GM12878 (cell line): Measurements from ENCODE around the gene TM4SF4. TPM values are rescaled to one million over a fixed set of nuclear protein-coding genes. Genes with fewer than 3 reads are reported as not detected.
A peak's percentile ranks its signal among the peaks of the same experiment; 100 is the strongest.

Experiments used
- ATF3 ChIP-seq: IDR thresholded peaks from 2 replicates; pipeline ENCODE4 v1.6.1; 2011; ENCODE audit warnings: low read depth, mild to moderate bottlenecking, low read length, moderate library complexity, borderline replicate concordance; ENCODE audit errors: extremely low read depth
- BHLHE40 ChIP-seq, 2 experiments: fragments of 450-650 bp in 1 of 2; IDR thresholded peaks; 2 replicates each; pipeline ENCODE4 v1.6.1; 2011 to 2017; ENCODE audit warnings: low read depth in 2 of 2, borderline replicate concordance in 1 of 2, improper control_type of control experiment in 1 of 2, low read length in 1 of 2, mild to moderate bottlenecking in 1 of 2
- DPF2 ChIP-seq: fragments of 450-650 bp; IDR thresholded peaks from 2 replicates; pipeline ENCODE4 v1.6.1; 2017; ENCODE audit warnings: mild to moderate bottlenecking
- EED ChIP-seq: sonication (generic); IDR thresholded peaks from 2 replicates; pipeline ENCODE4 v1.6.1; 2016; ENCODE audit warnings: antibody characterized with exemption, low read depth
- FOXM1 ChIP-seq: IDR thresholded peaks from 2 replicates; pipeline ENCODE4 v1.6.1; 2012; ENCODE audit warnings: low read depth, mild to moderate bottlenecking, inconsistent platforms, low read length, moderate library complexity
- KLF5 ChIP-seq: fragments of 450-650 bp; IDR thresholded peaks from 2 replicates; pipeline ENCODE4 v1.6.1; 2014; ENCODE audit warnings: mild to moderate bottlenecking; ENCODE audit not compliant: partially characterized antibody
- LARP7 ChIP-seq: fragments of 450-650 bp; IDR thresholded peaks from 2 replicates; pipeline ENCODE4 v1.6.1; 2017; ENCODE audit warnings: mild to moderate bottlenecking
- MEF2A ChIP-seq: IDR thresholded peaks from 2 replicates; pipeline ENCODE4 v1.6.1; 2011; ENCODE audit warnings: low read depth, mild to moderate bottlenecking, low read length, moderate library complexity; ENCODE audit not compliant: insufficient read depth
- NBN ChIP-seq: fragments of 450-650 bp; IDR thresholded peaks from 2 replicates; pipeline ENCODE4 v1.6.1; 2016
- NFYB ChIP-seq: IDR thresholded peaks from 2 replicates; pipeline ENCODE4 v1.6.1; 2011; ENCODE audit warnings: low read depth, mild to moderate bottlenecking, low read length, improper control_type of control experiment, moderate library complexity; ENCODE audit not compliant: insufficient read depth
- PAX5 ChIP-seq: IDR thresholded peaks from 2 replicates; pipeline ENCODE4 v1.6.1; 2011; ENCODE audit warnings: low read depth, low read length, borderline replicate concordance
- RCOR1 ChIP-seq: conservative IDR thresholded peaks from 2 replicates; pipeline ENCODE4 v1.6.1; 2012; ENCODE audit warnings: low read depth, low read length, improper control_type of control experiment
- RFX5 ChIP-seq: IDR thresholded peaks from 2 replicates; pipeline ENCODE4 v1.6.1; 2011; ENCODE audit warnings: low read depth, low read length, improper control_type of control experiment
- SPI1 ChIP-seq: IDR thresholded peaks from 2 replicates; pipeline ENCODE4 v1.6.1; 2011; ENCODE audit warnings: low read depth, mild to moderate bottlenecking, low read length, moderate library complexity, borderline replicate concordance; ENCODE audit not compliant: insufficient read depth
- STAT3 ChIP-seq: IDR thresholded peaks from 2 replicates; pipeline ENCODE4 v1.6.1; 2011; ENCODE audit warnings: low read depth, low read length, improper control_type of control experiment
- USF1 ChIP-seq: IDR thresholded peaks from 2 replicates; pipeline ENCODE4 v1.6.1; 2011; ENCODE audit warnings: borderline replicate concordance, low read depth, mild to moderate bottlenecking, moderate library complexity, mixed read lengths, low read length; ENCODE audit not compliant: insufficient read depth; ENCODE audit errors: extremely low read length
- ZBTB4 ChIP-seq: fragments of 450-650 bp; formaldehyde crosslinking; IDR thresholded peaks from 2 replicates; pipeline ENCODE4 v1.4.0; 2022; ENCODE audit warnings: mild to moderate bottlenecking, moderate library complexity
- ZNF217 ChIP-seq: fragments of 450-650 bp; IDR thresholded peaks from 2 replicates; pipeline ENCODE4 v1.6.1; 2017; ENCODE audit warnings: antibody characterized with exemption, mild to moderate bottlenecking
- ZZZ3 ChIP-seq: IDR thresholded peaks from 2 replicates; pipeline ENCODE4 v1.6.1; 2011; ENCODE audit warnings: low read depth; ENCODE audit not compliant: control insufficient read depth, insufficient read length
- polyA plus RNA-seq, 11 experiments: library from polyadenylated mRNA; depleted of rRNA in 4 of 11; unstranded in 6 of 11; stranded (reverse) in 5 of 11; fragments of >200 nt; fragmentation: Nextera tagmentation in 4 of 11; fragmentation: Illumina TruSeq in 1 of 11; extraction: Ambion mirVana in 4 of 11; extraction: Trizol in 1 of 11; gene quantifications; 1 replicate in 1 of 11; 2 replicates in 10 of 11; pipeline versions ENCODE4 v1.2.1 to v1.2.3, GENCODE V29; 2011 to 2016; ENCODE audit warnings: inconsistent platforms in 2 of 11, missing spikeins in 2 of 11, low read depth in 1 of 11
- total RNA-seq, 4 experiments: library from RNA; depleted of rRNA in 3 of 4; stranded (reverse); fragments of >200 nt in 3 of 4; fragmentation: Illumina TruSeq in 1 of 4; extraction: Trizol in 1 of 4; gene quantifications; 2 replicates each; pipeline versions ENCODE4 v1.2.1 to v1.2.3, GENCODE V29; 2013 to 2021
- TF ChIP-seq, protein P1 (sequence below): fragments of 450-650 bp; IDR thresholded peaks from 2 replicates; pipeline ENCODE4 v1.6.1; 2017; ENCODE audit warnings: borderline replicate concordance
- TF ChIP-seq, protein P2 (sequence below): fragments of 150-350 bp; IDR thresholded peaks from 2 replicates; pipeline ENCODE4 v1.6.1; 2014; ENCODE audit warnings: mild to moderate bottlenecking, low read depth, low read length

TM4SF4 gene
- total and polyA plus RNA-seq, 10 of the 15 experiments (the other 5 are each of a cell fraction or from before 2014, with no cell fraction given): 0.06 to 1.3 TPM; not detected in 8

GRCh38 chr3:149442851-149443544 lies 31.5 kb upstream of the TM4SF4 start (continued):
- TF ChIP-seq NFYB: no peak
- no peak for TF ChIP-seq ZBTB4
- no peak for TF ChIP-seq USF1
- TF ChIP-seq RCOR1: no peak
- TF ChIP-seq, protein P1, sequence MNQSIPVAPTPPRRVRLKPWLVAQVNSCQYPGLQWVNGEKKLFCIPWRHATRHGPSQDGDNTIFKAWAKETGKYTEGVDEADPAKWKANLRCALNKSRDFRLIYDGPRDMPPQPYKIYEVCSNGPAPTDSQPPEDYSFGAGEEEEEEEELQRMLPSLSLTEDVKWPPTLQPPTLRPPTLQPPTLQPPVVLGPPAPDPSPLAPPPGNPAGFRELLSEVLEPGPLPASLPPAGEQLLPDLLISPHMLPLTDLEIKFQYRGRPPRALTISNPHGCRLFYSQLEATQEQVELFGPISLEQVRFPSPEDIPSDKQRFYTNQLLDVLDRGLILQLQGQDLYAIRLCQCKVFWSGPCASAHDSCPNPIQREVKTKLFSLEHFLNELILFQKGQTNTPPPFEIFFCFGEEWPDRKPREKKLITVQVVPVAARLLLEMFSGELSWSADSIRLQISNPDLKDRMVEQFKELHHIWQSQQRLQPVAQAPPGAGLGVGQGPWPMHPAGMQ: no peak
- no peak for TF ChIP-seq ATF3
- TF ChIP-seq BHLHE40 (IDR thresholded peaks at IDR 0.05; ENCODE audit: borderline replicate concordance in 1 of 2, low read depth in 2 of 2, low read length in 1 of 2): peak in 1 of 2 experiments; percentile 56; a peak in 2 of 4 replicates
- TF ChIP-seq DPF2: peak; percentile 82
- TF ChIP-seq PAX5: no peak
- TF ChIP-seq KLF5: no peak
- TF ChIP-seq, protein P2, sequence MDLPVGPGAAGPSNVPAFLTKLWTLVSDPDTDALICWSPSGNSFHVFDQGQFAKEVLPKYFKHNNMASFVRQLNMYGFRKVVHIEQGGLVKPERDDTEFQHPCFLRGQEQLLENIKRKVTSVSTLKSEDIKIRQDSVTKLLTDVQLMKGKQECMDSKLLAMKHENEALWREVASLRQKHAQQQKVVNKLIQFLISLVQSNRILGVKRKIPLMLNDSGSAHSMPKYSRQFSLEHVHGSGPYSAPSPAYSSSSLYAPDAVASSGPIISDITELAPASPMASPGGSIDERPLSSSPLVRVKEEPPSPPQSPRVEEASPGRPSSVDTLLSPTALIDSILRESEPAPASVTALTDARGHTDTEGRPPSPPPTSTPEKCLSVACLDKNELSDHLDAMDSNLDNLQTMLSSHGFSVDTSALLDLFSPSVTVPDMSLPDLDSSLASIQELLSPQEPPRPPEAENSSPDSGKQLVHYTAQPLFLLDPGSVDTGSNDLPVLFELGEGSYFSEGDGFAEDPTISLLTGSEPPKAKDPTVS: no peak
- no peak for TF ChIP-seq EED
- TF ChIP-seq LARP7: no peak
- peak; percentile 84 for TF ChIP-seq ZNF217
- no peak for TF ChIP-seq MEF2A
- TF ChIP-seq STAT3: no peak
- no peak for TF ChIP-seq ZZZ3
- no peak for TF ChIP-seq RFX5
- no peak for TF ChIP-seq FOXM1
- TF ChIP-seq SPI1: no peak
- TF ChIP-seq NBN: peak; percentile 81
